HCT116 (cell line): Measurements from ENCODE around the gene SEMA3G. TPM values are rescaled to one million over a fixed set of nuclear protein-coding genes. Genes with fewer than 3 reads are reported as not detected.

Experiments used
- ATAC-seq: fragments of 200-7000 bp; cut with Tn5 transposase; 2 replicates; pipeline ENCODE4 v1.9.1; 2020; ENCODE audit warnings: mild to moderate bottlenecking, moderate library complexity
- BruUV-seq: library from RNA; stranded (reverse); fragments of 400-500 nt; replicated peaks from 2 replicates; lab custom pipeline; 2021; lab: Mats Ljungman, UMichigan
- CTCF ChIA-PET: fragments of 300-600 bp; sonication (Branson Sonifier 250); formaldehyde crosslinking; loops from one replicate; lab custom pipeline; 2021; ENCODE audit warnings: antibody characterized with exemption; lab: Charles Lee
- POLR2A ChIA-PET: fragments of 300-600, 350-600 bp; sonication (Branson Sonifier 250); formaldehyde crosslinking; loops from one replicate; lab custom pipeline; 2021; ENCODE audit warnings: antibody characterized with exemption; lab: Charles Lee
- RAD21 ChIA-PET, 2 experiments: fragments of 300-600 bp; sonication (Branson Sonifier 250); formaldehyde crosslinking; loops; one replicate each; lab custom pipeline; 2023; ENCODE audit warnings: low total read pairs in 2 of 2; ENCODE audit not compliant: uncharacterized antibody in 2 of 2, unreplicated experiment in 2 of 2, low non-redundant PET in 1 of 2; lab: Charles Lee
- DNase-seq: peaks from one replicate; pipeline ENCODE4 v3.0.0-alpha.2; 2010; ENCODE audit warnings: low read depth, low spot score
- H2AFZ ChIP-seq: fragments of 200-600 bp; shearing (Covaris generic), sonication (generic); 2 replicates; pipeline ENCODE4 v1.6.1; 2017; ENCODE audit warnings: low read depth, mixed run types, mixed read lengths, antibody characterized with exemption, low read length; ENCODE audit not compliant: poor library complexity, severe bottlenecking
- H3K27ac ChIP-seq: 2 replicates; pipeline ENCODE4 v1.5.1; 2012; ENCODE audit warnings: low read depth, low read length
- H3K27me3 ChIP-seq: fragments of 200-600 bp; sonication (generic); 2 replicates; pipeline ENCODE4 v1.6.1; 2016; ENCODE audit warnings: mixed run types, low read length, mixed read lengths; ENCODE audit not compliant: insufficient read depth
- H3K36me3 ChIP-seq, 2 experiments: fragments of 200-500 bp in 1 of 2; fragments of 200-600 bp in 1 of 2; sonication (Bioruptor generic) in 1 of 2; sonication (generic) in 1 of 2; 2 replicates each; pipeline versions ENCODE4 v1.5.1 to v1.6.1; 2014 to 2016; ENCODE audit warnings: low read length in 2 of 2, inconsistent platforms in 1 of 2, mixed read lengths in 1 of 2, mixed run types in 1 of 2; ENCODE audit not compliant: insufficient read depth in 2 of 2, control insufficient read depth in 1 of 2
- H3K4me1 ChIP-seq, 2 experiments: fragments of 200-600 bp in 1 of 2; sonication (generic) in 1 of 2; 2 replicates each; pipeline versions ENCODE4 v1.5.1 to v1.6.1; 2012 to 2017; ENCODE audit warnings: low read length in 2 of 2, inconsistent platforms in 1 of 2, mild to moderate bottlenecking in 1 of 2, mixed read lengths in 1 of 2, mixed run types in 1 of 2, moderate library complexity in 1 of 2; ENCODE audit not compliant: insufficient read depth in 2 of 2, control insufficient read depth in 1 of 2
- H3K4me2 ChIP-seq: fragments of 200-600 bp; sonication (generic); 2 replicates; pipeline ENCODE4 v1.6.1; 2017; ENCODE audit warnings: mixed run types, low read length, mixed read lengths
- H3K4me3 ChIP-seq, 2 experiments: fragments of 200-600 bp in 1 of 2; sonication (generic) in 1 of 2; replicated peaks in 1 of 2; 2 replicates each; pipeline ENCODE4 v1.5.1; 2011 to 2016; ENCODE audit warnings: low read length in 2 of 2, control low read depth in 1 of 2, low read depth in 1 of 2, mild to moderate bottlenecking in 1 of 2, mixed read lengths in 1 of 2, mixed run types in 1 of 2
- H3K79me2 ChIP-seq: fragments of 200-600 bp; sonication (generic); 2 replicates; pipeline ENCODE4 v1.6.1; 2017; ENCODE audit warnings: mild to moderate bottlenecking, mixed run types, low read length, moderate library complexity, mixed read lengths; ENCODE audit not compliant: insufficient read depth
- H3K9ac ChIP-seq: fragments of 200-600 bp; sonication (generic); 2 replicates; pipeline ENCODE4 v1.6.1; 2016; ENCODE audit warnings: low read length, mixed read lengths
- H3K9me2 ChIP-seq: fragments of 200-600 bp; sonication (generic), shearing (Covaris generic); 2 replicates; pipeline ENCODE4 v1.6.1; 2017; ENCODE audit warnings: mixed run types, mild to moderate bottlenecking, moderate library complexity; ENCODE audit not compliant: insufficient read depth
- H3K9me3 ChIP-seq, 2 experiments: fragments of 200-500 bp in 1 of 2; fragments of 200-600 bp in 1 of 2; sonication (Bioruptor generic) in 1 of 2; sonication (generic) in 1 of 2; 2 replicates each; pipeline ENCODE4 v1.6.1; 2014 to 2017; ENCODE audit warnings: low read length in 2 of 2, mixed read lengths in 2 of 2, inconsistent platforms in 1 of 2, low read depth in 1 of 2, mild to moderate bottlenecking in 1 of 2, mixed run types in 1 of 2, moderate library complexity in 1 of 2; ENCODE audit not compliant: control insufficient read depth in 1 of 2, insufficient read depth in 1 of 2
- H4K20me1 ChIP-seq: fragments of 200-600 bp; sonication (generic), shearing (Covaris generic); 2 replicates; pipeline ENCODE4 v1.6.1; 2017; ENCODE audit warnings: mixed run types, mild to moderate bottlenecking, moderate library complexity; ENCODE audit not compliant: insufficient read depth
- CTCF ChIP-seq, 3 experiments: fragments of 200-600 bp in 1 of 3; sonication (generic) in 1 of 3; IDR thresholded peaks in 2 of 3; conservative IDR thresholded peaks in 1 of 3; 2 replicates each; pipeline ENCODE4 v1.5.1; 2012 to 2017; ENCODE audit warnings: low read depth in 2 of 3, low read length in 2 of 3, antibody characterized with exemption in 1 of 3, borderline replicate concordance in 1 of 3, control low read depth in 1 of 3, mild to moderate bottlenecking in 1 of 3, mixed read lengths in 1 of 3, mixed run types in 1 of 3, moderate library complexity in 1 of 3; ENCODE audit not compliant: insufficient read depth in 1 of 3
- ELF1 ChIP-seq: IDR thresholded peaks from 2 replicates; pipeline ENCODE4 v1.6.1; 2012; ENCODE audit warnings: low read depth, borderline replicate concordance
- JUND ChIP-seq: IDR thresholded peaks from 2 replicates; pipeline ENCODE4 v1.6.1; 2012
- TCF7L2 ChIP-seq: IDR thresholded peaks from 2 replicates; pipeline ENCODE4 v1.7.0; 2011; ENCODE audit warnings: borderline replicate concordance, inconsistent platforms; ENCODE audit not compliant: insufficient read depth, insufficient read length; ENCODE audit errors: extremely low read depth
- ZNF274 ChIP-seq: fragments of 200-500 bp; sonication (Bioruptor generic); IDR thresholded peaks from 2 replicates; pipeline ENCODE4 v1.6.1; 2014; ENCODE audit warnings: mild to moderate bottlenecking, low read depth, low read length, inconsistent platforms
- intact Hi-C: fragments of 100-400 bp; cut with micrococcal nuclease; formaldehyde crosslinking; loops from 2 replicates; pipeline ENCODE4 v1.10.0; 2022
- total RNA-seq: library from RNA; stranded (reverse); gene quantifications from one replicate; pipeline ENCODE4 v1.2.1, GENCODE V29; 2021; ENCODE audit not compliant: unreplicated experiment

Gene SEMA3G
- total RNA-seq, 1 experiment from 2014 or later, result 4.2 TPM

GRCh38 chr3:52433328-52433995 is 11.4 kb downstream of the SEMA3G start:
- BruUV-seq, result no TSS peak
- CTCF ChIA-PET, result no interaction called here
- RAD21 ChIA-PET, result no interaction called here

More at GRCh38 chr3:52433328-52433995, 11.4 kb downstream of the SEMA3G start:
- H3K4me3 ChIP-seq, result no peak overlapping the region
- POLR2A ChIA-PET, result interaction anchor here (1.3 kb wide), 1 partner anchor 12 kb away, joined by 3 read pairs; the partner anchor contains the start of gene SEMA3G
- DNase-seq (no peak), ATAC-seq (no peak)
- intact Hi-C loops, result no loop called here
- no peak overlapping the region for H3K4me2 ChIP-seq
- H2AFZ ChIP-seq, result no peak overlapping the region
- no peak overlapping the region for H3K9ac ChIP-seq
- no peaks in the 10 kb centered on the region for H4K20me1 ChIP-seq
- no peaks in the 10 kb centered on the region for H3K79me2 ChIP-seq
- TF ChIP-seq ZNF274, result no peak
- no peak for TF ChIP-seq JUND
- TF ChIP-seq TCF7L2, result no peak
- TF ChIP-seq ELF1, result no peak
- no peak for TF ChIP-seq CTCF (IDR thresholded peaks at IDR 0.05 in 2 of 3, conservative IDR thresholded peaks at IDR 0.05 in 1 of 3; ENCODE audit: borderline replicate concordance in 1 of 3, insufficient read depth in 1 of 3, low read depth in 2 of 3, low read length in 2 of 3)
- H3K4me1 ChIP-seq, result no peaks in the 10 kb centered on the region
- H3K9me2 ChIP-seq, result no peaks in the 10 kb centered on the region
- no peaks in the 10 kb centered on the region for H3K27me3 ChIP-seq
- no peaks in the 10 kb centered on the region for H3K9me3 ChIP-seq
- no peak overlapping the region for H3K27ac ChIP-seq
- no peaks in the 10 kb centered on the region for H3K36me3 ChIP-seq
